KOPT-K1 (cell line): ENCODE results near the gene MAN2A1.
"Not testable (repeated sequence)": the region's sequence is repeated elsewhere in the genome, so short reads cannot be mapped to it uniquely, and the experiment has no call there.

Source experiments
- H3K27ac ChIP-seq: fragments of 200-600 bp; sonication (generic); 2 replicates; pipeline ENCODE4 v1.5.1; 2016; ENCODE audit warnings: antibody characterized with exemption, mild to moderate bottlenecking, low read depth, low read length; ENCODE audit not compliant: poor library complexity, severe bottlenecking
- H3K36me3 ChIP-seq: fragments of 200-600 bp; sonication (generic); 2 replicates; pipeline ENCODE4 v1.5.1; 2017; ENCODE audit warnings: antibody characterized with exemption, mild to moderate bottlenecking, low read length, moderate library complexity; ENCODE audit not compliant: insufficient read depth
- H3K9me3 ChIP-seq: fragments of 200-600 bp; sonication (generic); 2 replicates; pipeline ENCODE4 v1.5.1; 2017; ENCODE audit warnings: antibody characterized with exemption, low read length, mild to moderate bottlenecking; ENCODE audit not compliant: insufficient read depth, poor library complexity, severe bottlenecking

Gene MAN2A1

DNA sequence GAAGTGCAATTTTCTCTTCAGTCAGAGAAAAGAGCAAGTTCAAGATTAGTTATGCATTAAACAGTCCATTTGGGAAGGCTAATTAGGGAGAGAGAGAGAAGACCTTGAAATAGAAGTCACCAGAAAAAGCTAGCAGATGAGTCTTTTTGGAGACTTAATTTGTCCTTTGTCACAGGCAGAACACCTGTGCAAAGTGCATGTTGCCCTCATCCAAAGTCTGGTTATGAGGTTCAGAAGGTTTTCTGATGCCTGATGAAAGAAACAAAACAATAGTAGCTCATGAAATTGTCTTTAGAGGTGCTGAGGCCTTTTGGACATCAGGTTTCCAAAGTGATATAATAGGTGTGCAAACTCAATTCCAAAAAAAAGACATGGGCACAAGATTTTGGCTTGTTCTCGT is 199.3 kb downstream of the MAN2A1 start:
- Histone ChIP-seq H3K27ac (no peak overlapping the region), H3K36me3 (no peaks in the 10 kb centered on the region), H3K9me3 (peaks cover 23% of the 10 kb centered on the region)

DNA sequence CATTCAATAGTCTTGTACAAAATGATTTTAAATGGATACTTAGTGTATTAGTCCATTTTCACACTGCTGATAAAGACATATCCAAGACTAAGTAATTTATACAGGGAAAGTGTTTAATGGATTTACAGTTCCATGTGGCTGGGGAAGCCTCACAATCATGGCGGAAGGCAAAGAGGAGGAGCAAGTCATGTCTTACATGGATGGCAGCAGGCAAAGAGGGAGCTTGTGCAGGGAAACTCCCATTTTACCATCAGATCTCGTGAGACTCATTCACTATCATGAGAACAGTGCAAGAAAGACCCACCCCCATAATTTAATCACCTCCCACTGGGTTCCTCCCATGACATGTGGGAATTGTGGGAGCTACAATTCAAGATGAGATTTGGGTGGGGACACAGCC is 203.5 kb downstream of the MAN2A1 start:
- H3K36me3 ChIP-seq, H3K9me3 ChIP-seq, H3K27ac ChIP-seq: not testable (repeated sequence)

DNA sequence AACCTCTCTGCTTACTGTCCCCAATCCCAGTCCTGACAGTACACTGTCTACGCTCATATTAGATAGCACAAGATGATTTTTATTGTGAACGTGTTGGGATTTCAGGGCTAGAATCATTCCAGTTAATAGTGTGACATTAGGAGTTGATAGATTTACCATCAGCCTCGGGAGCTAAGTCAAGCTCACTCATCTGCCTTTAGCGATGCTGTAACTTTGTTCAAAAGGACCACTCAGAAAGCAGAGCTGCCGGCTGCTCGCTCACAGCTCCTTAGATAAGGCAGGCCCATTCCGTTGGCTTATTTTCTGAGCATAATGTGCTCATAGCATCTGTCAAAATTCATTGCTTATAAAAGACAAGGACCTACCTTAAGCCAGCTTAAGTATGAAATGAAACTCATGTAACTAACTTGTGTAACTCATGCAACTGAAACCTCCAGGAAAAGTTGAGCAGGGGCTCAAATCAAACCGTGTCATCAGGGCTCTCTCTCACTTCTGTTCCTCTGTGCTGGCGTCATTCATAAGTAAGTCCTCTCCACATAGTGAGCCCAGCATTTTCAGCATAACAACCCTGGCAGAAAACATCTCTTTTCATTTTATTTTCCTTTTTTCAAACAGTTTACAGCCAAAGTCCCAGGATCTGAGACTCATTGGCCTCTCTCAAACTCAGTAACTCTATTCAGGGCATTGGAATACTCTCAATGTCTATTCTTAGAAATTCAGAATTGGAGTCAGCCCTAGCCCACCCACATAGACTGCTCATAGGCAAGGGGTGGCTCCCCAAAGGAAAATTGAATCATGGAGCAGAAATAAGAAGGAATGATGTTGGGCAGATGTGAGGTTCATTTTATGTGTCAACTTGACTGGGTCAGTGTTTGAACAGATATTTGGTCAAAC is 208.8 kb downstream of the MAN2A1 start:
- Histone ChIP-seq H3K36me3 (no peaks in the 10 kb centered on the region), H3K27ac (no peak overlapping the region), H3K9me3 (peaks cover under 1% of the 10 kb centered on the region)

DNA sequence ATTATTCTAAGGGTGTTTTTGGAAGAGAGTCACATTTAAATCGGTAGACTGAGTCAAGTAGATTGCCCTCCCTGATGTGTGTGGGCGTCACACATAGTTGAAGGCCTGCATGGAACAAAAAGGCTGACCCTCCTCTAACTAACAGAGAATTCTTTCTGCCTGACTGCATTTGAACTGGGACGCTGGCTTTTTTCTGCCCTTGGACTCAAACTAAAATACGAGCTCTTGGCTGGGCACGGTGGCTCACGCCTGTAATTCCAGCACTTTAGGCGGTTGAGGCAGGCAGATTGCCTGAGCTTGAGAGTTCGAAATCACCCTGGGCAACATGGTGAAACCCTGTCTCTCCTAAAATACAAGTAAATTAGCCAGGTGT is 209.4 kb downstream of the MAN2A1 start:
- Histone ChIP-seq H3K9me3 (no peaks in the 10 kb centered on the region), H3K27ac (no peak overlapping the region), H3K36me3 (no peaks in the 10 kb centered on the region)

DNA sequence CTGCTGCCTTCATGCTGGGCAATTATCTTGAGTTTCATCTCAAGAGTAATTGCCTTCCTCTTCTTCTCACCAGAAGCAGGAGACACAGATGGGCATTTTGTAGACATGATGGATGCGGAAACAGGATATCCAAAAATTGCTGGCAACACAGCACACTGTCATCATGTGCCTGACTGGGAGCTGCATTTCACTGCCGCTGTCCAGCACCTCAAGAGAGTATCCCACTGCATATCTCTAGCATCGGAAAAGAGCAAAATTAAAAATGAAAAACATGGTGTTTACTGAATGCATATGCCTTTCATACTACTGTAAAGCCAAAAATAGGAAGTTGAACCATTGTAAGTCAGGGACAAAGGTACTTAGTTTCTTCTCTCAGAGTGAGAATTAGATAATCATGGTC is 210.7 kb downstream of the MAN2A1 start:
- Histone ChIP-seq H3K27ac (no peak overlapping the region), H3K9me3 (no peaks in the 10 kb centered on the region)

DNA sequence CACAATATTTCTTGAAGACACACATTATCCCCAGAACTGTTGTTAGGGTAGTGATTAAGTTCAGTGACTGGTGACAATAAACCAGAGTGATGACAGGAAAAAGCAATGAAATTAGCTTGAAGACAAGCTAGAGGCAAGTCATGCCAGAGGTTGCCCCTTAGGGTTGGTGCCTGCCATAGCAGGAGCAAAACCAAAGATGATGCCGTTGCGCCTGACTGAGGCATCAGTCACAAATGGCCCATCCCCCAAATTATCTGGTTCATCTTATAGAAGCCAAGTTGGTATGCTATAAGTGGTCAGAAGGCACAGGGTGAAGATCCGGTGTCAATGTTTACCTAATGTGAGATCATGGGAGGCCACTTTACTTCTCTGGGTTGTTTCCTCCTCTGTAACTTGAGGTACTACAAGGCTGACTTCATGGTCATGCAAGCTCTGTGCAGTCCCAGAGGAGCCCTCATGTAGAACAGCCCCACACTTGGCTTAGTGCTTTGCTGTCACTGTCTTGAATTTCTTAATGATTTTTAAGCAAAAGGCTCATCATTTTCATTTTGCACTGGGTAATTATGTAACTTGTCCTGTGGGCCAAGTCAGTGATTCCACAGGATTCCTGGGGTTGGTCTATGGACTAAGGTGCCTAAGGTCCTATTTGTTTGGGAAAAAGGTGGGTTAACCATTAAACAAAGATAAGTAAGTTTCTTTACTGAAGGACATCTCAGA is 211.3 kb downstream of the MAN2A1 start:
- no peak overlapping the region for H3K27ac ChIP-seq
- H3K9me3 ChIP-seq, result no peaks in the 10 kb centered on the region
- H3K36me3 ChIP-seq, result no peaks in the 10 kb centered on the region

More for the DNA sequence above, 210.7 kb downstream of the MAN2A1 start:
- no peaks in the 10 kb centered on the region for H3K36me3 ChIP-seq

DNA sequence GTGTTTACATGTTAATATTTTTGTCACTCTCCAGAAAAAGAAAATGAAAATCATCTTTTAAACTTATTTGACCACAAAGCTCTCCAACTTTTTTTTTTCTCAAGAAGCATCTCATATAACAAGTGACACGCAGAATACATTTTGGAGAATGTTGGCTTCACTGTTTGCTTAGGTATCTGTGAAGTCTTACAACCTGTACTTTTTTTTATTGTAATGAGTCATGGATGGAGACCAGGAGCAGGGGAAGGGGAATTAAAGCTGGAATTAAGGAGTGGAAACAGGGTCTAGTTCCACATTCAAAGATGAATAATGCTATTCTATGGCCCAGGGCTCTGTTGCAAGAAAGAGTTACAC is 211.9 kb downstream of the MAN2A1 start:
- Histone ChIP-seq H3K36me3 (no peaks in the 10 kb centered on the region), H3K9me3 (no peaks in the 10 kb centered on the region)

DNA sequence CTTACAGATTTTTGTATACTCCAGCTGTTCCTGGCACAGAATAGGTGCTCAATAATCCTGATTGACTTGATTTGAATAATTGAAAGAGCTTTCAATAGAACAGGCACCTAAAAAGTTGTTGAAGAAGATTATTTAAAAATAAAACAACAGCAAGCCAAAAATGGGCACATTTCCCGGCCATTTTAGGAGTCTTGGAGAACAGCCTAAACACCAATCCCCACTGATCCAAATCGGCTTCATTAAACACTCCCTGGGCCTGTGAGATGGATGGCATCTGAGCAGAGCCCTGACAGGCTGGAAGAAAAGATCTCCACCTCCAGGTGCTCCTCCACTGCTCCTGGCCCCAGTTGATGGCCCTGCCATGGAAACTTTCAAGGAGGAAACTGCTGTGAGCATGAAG is 213.3 kb downstream of the MAN2A1 start:
- Histone ChIP-seq H3K36me3 (no peaks in the 10 kb centered on the region), H3K9me3 (no peaks in the 10 kb centered on the region), H3K27ac (no peak overlapping the region)

More for the DNA sequence above, 211.9 kb downstream of the MAN2A1 start:
- no peak overlapping the region for H3K27ac ChIP-seq

DNA sequence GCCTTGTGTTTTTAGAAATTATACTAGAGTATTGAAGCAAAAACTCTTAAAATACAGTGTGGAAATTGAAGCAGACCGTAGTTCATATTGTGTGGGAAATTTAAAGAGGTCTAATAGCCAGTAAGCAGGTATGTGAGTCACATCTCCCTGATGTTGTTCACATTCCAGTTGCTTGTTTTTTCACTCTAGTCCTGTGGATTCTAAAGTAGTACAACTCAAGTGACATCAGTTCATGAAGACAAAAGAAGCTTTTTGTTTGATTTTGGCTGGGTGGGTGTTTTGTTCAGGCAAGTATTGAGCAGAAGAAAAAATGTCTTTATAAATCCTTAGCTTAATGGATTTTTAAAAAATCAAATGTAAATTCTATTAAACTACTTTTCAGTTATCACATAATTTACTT is 216.2 kb downstream of the MAN2A1 start:
- H3K27ac ChIP-seq, result no peak overlapping the region
- no peaks in the 10 kb centered on the region for H3K9me3 ChIP-seq
- H3K36me3 ChIP-seq, result no peaks in the 10 kb centered on the region

DNA sequence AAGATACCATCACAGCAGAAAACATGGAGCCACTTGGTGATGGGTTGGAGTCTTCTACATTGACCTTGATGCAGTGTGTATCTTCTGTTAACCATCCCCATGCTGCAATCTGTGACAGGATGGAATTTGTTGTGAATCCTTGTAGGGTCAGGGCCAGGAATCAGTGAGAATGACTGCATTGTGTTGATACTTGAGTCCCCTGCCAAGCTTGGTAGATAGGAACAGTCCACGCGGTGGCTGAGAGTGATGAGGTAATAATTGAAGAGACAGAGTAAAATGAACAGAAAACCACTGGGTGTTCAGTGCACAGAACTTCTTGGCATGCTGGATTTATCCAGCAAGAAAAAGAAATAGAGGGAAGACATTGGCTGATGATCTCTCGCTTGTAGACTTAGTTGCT is 217.5 kb downstream of the MAN2A1 start:
- Histone ChIP-seq H3K27ac (no peak overlapping the region), H3K9me3 (no peaks in the 10 kb centered on the region), H3K36me3 (no peaks in the 10 kb centered on the region)

DNA sequence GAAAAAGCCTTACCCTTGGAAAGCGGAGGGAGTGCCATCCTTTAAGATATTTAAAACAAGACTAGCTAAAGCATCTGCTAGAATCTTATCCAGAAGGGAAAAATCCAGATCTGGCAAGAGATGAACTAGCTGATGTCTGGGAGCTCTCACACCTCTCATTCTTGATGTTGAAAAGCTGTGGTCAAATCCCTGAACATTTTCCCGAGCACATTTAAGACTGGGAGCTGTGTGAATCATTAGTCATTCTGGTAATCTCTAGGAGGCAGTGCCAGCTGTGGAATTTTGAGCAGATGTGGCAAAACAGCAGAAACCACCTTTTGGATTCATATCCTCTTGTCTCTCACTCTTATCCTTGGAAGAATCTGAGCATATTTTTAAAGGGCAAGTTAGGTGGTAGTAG is 218.0 kb downstream of the MAN2A1 start:
- H3K27ac ChIP-seq, result no peak overlapping the region
- H3K36me3 ChIP-seq, result no peaks in the 10 kb centered on the region
- H3K9me3 ChIP-seq, result no peaks in the 10 kb centered on the region

DNA sequence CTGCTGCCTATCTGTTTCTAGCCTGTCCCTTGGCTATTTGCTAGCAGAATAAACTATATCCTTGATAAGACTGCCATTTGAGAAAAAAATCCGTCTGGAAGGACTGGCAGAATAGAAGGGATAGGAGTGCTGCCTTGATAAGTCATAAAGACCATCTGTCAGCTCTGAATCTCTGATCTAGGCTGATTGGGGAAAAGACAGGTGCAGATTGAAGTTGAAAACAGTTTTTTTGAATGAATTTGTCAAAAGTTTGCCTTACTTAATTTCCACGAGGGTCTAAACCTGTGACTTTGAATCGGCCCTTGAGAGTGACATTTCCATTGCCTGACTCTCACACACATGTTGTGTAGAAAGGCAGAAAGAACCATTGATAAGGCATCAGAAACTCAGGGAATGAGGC is 218.6 kb downstream of the MAN2A1 start:
- Histone ChIP-seq H3K27ac (no peak overlapping the region), H3K36me3 (no peaks in the 10 kb centered on the region), H3K9me3 (no peaks in the 10 kb centered on the region)

DNA sequence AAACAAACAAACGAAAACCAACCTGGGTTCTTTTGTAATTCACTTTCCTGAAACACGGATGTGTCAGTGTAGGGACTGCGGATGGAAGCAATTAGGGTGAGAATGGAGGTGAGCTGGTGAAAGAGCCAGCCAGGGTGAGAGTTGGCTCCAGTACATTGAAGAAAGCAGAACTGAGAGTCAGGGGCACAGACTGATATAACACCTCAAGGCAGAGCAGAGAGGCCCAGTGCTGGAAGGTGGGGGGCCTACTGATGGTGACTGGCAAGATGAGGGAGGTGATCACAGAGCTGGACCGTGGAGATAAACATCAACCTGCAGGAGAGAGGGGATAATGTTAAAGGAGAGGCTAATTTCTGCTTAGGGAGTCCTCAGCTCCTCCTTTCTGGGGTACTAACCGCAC is 221.1 kb downstream of the MAN2A1 start:
- Histone ChIP-seq H3K27ac (no peak overlapping the region), H3K9me3 (no peaks in the 10 kb centered on the region), H3K36me3 (no peaks in the 10 kb centered on the region)

DNA sequence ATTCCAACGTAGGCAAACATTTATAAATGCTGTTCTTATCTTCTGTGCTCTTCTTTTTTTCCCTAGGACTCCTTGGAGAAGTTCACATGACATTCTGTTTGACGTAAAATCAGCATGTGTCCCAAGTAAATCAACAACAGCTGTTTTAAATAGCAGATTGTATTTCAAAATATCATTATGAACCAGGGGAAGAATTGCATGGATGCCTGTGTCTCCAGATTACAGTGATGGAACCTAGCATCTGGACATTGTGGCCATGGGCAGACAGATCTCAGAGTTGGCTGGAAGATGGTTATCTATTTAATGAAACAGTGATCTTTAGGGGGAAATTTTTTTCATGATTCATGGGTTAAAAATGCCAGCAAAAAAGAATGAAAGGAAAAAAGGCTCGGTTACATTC is 222.0 kb downstream of the MAN2A1 start:
- Histone ChIP-seq H3K27ac (no peak overlapping the region), H3K36me3 (no peaks in the 10 kb centered on the region), H3K9me3 (no peaks in the 10 kb centered on the region)

DNA sequence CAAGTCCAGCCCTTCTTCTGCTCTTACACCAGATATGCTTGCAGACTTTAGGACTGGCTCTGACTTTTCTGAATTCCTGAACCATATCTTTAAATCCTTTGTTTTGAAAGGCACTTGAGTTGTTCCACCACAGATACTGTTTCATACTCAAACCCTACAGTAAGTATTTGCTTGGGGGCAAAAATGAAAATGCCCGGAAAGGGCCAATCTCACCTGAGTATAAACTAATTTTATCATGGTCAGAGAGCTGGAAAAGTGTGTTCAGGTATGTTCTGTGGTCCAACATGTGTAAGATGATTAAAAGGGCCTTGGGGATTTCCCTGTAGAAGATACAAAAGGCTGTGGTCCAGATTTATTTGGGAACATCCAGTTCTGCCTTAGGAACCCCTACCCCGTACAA is 225.2 kb downstream of the MAN2A1 start:
- H3K9me3 ChIP-seq, result peaks cover 18% of the 10 kb centered on the region
- H3K27ac ChIP-seq, result no peak overlapping the region
- no peaks in the 10 kb centered on the region for H3K36me3 ChIP-seq
